B cell (primary cell): Measurements from ENCODE around the gene CD81. TPM values are rescaled to one million over a fixed set of nuclear protein-coding genes. Genes with fewer than 3 reads are reported as not detected.

ENCODE experiments used
- ATAC-seq: fragments of 200-7000 bp; cut with Tn5 transposase; one replicate; pipeline ENCODE4 v1.10.0; 2021; ENCODE audit warnings: low read depth, mild to moderate bottlenecking, moderate number of reproducible peaks, moderate library complexity
- CTCF ChIA-PET: fragments of 350-600 bp; sonication (Branson Sonifier 250); formaldehyde crosslinking; loops from one replicate; lab custom pipeline; 2021; ENCODE audit warnings: antibody characterized with exemption, inconsistent platforms; lab: Charles Lee
- POLR2A ChIA-PET: fragments of 350-600 bp; sonication (Branson Sonifier 250); formaldehyde crosslinking; loops from one replicate; lab custom pipeline; 2021; ENCODE audit warnings: antibody characterized with exemption; lab: Charles Lee
- DNase-seq: peaks from one replicate; pipeline ENCODE4 v3.0.0; 2013
- H2AFZ ChIP-seq: 2 replicates; pipeline ENCODE4 v1.6.1; 2012; ENCODE audit warnings: mild to moderate bottlenecking, low read depth, low read length; ENCODE audit not compliant: insufficient read depth, poor library complexity, severe bottlenecking
- H3K27ac ChIP-seq, 2 donors: 1 replicate in 1 of 2; 2 replicates in 1 of 2; pipeline ENCODE4 v1.5.1; 2012 to 2013; ENCODE audit warnings: low read length in 2 of 2, mild to moderate bottlenecking in 2 of 2, moderate library complexity in 1 of 2
- H3K27me3 ChIP-seq, 4 experiments: fragments of 200-600 bp in 1 of 4; sonication (generic) in 1 of 4; replicated peaks in 1 of 4; 1 replicate in 2 of 4; 2 replicates in 2 of 4; pipeline versions ENCODE4 v1.6.1 to v1.7.0; 2013 to 2016; ENCODE audit warnings: low read length in 3 of 4, mild to moderate bottlenecking in 2 of 4, mixed read lengths in 1 of 4, moderate library complexity in 1 of 4; ENCODE audit not compliant: insufficient read depth in 4 of 4, control insufficient read depth in 3 of 4; ENCODE audit errors: control extremely low read depth in 1 of 4
- H3K36me3 ChIP-seq, 2 experiments: replicated peaks in 1 of 2; 1 replicate in 1 of 2; 2 replicates in 1 of 2; pipeline versions ENCODE4 v1.6.1 to v1.7.1; 2013; ENCODE audit warnings: low read length in 1 of 2; ENCODE audit not compliant: insufficient read depth in 2 of 2, control insufficient read depth in 1 of 2; ENCODE audit errors: control extremely low read depth in 1 of 2, extremely low read depth in 1 of 2
- H3K4me1 ChIP-seq, 2 donors: fragments of 200-600 bp in 1 of 2; sonication (generic) in 1 of 2; 1 replicate in 1 of 2; 2 replicates in 1 of 2; pipeline versions ENCODE4 v1.5.1 to v1.6.1; 2013 to 2017; ENCODE audit warnings: low read length in 2 of 2; ENCODE audit not compliant: control insufficient read depth in 2 of 2, insufficient read depth in 2 of 2
- H3K4me2 ChIP-seq: replicated peaks from 2 replicates; pipeline ENCODE3; 2012; ENCODE audit warnings: mild to moderate bottlenecking, low read depth, low read length; ENCODE audit not compliant: poor library complexity, severe bottlenecking
- H3K4me3 ChIP-seq, 5 experiments: fragments of 200-600 bp in 1 of 5; sonication (generic) in 1 of 5; 1 replicate in 3 of 5; 2 replicates in 2 of 5; pipeline versions ENCODE4 v1.5.1 to v1.7.0; 2011 to 2016; ENCODE audit warnings: low read length in 4 of 5, mild to moderate bottlenecking in 4 of 5, low read depth in 2 of 5, control low read depth in 1 of 5, moderate library complexity in 1 of 5; ENCODE audit not compliant: insufficient read depth in 1 of 5; ENCODE audit errors: control extremely low read depth in 1 of 5, extremely low read depth in 1 of 5
- H3K79me2 ChIP-seq: fragments of 200-600 bp; sonication (generic); one replicate; pipeline ENCODE4 v1.6.0; 2016; ENCODE audit warnings: low read length; ENCODE audit not compliant: control insufficient read depth, insufficient read depth
- H3K9ac ChIP-seq: fragments of 200-600 bp; sonication (generic); 2 replicates; pipeline ENCODE4 v1.6.1; 2017; ENCODE audit warnings: mild to moderate bottlenecking, low read length, moderate library complexity
- H3K9me3 ChIP-seq, 3 donors: one replicate each; pipeline versions ENCODE4 v1.6.1 to v1.7.1; 2013; ENCODE audit warnings: low read length in 2 of 3; ENCODE audit not compliant: control insufficient read depth in 2 of 3, insufficient read depth in 1 of 3; ENCODE audit errors: control extremely low read depth in 1 of 3
- H4K20me1 ChIP-seq: 2 replicates; pipeline ENCODE4 v1.6.0; 2012; ENCODE audit warnings: mild to moderate bottlenecking, low read length; ENCODE audit not compliant: insufficient read depth, control insufficient read depth, poor library complexity, severe bottlenecking
- H3K27ac Mint-ChIP-seq: one replicate; pipeline ENCODE4 v1.8.0; 2021; ENCODE audit warnings: mixed read lengths
- H3K27me3 Mint-ChIP-seq: one replicate; pipeline ENCODE4 v1.8.0; 2021; ENCODE audit warnings: mixed read lengths
- H3K4me1 Mint-ChIP-seq: one replicate; pipeline ENCODE4 v1.8.0; 2021; ENCODE audit warnings: mixed read lengths
- H3K4me3 Mint-ChIP-seq: one replicate; pipeline ENCODE4 v1.8.0; 2021; ENCODE audit warnings: mixed read lengths
- H3K9me3 Mint-ChIP-seq: one replicate; pipeline ENCODE4 v1.8.0; 2022; ENCODE audit warnings: mixed read lengths; ENCODE audit not compliant: insufficient read depth
- CTCF ChIP-seq: fragments of 200-600 bp; IDR thresholded peaks from one replicate; pipeline ENCODE4 v1.8.0; 2022; ENCODE audit warnings: antibody characterized with exemption, mild to moderate bottlenecking
- EZH2 ChIP-seq: IDR thresholded peaks from 2 replicates; pipeline ENCODE4 v1.6.1; 2012; ENCODE audit warnings: borderline replicate concordance, low read depth, mild to moderate bottlenecking, moderate library complexity, low read length; ENCODE audit not compliant: insufficient read depth, poor library complexity, severe bottlenecking
- WGBS: methylation state at CpG from one replicate; pipeline ENCODE4 v1.1.5; 2013; ENCODE audit warnings: missing lambda C conversion rate; ENCODE audit not compliant: insufficient coverage; 5-methylcytosine and 5-hydroxymethylcytosine counted together
- intact Hi-C: fragments of 100-400 bp; cut with micrococcal nuclease; formaldehyde crosslinking; loops from one replicate; pipeline ENCODE4 v1.10.0; 2022
- polyA plus RNA-seq: library from polyadenylated mRNA; depleted of rRNA; stranded (reverse); fragments of >200 nt; gene quantifications from 2 replicates; pipeline ENCODE4 v1.2.3, GENCODE V29; 2012
- total RNA-seq, 2 donors: library from RNA; stranded (reverse); fragments of 120-200 nt in 1 of 2; gene quantifications; 1 replicate in 1 of 2; 2 replicates in 1 of 2; pipeline versions ENCODE4 v1.2.3 to v1.2.4, GENCODE V29; 2013 to 2022

CD81 gene
- total and polyA plus RNA-seq, 2 donors (not counting 1 experiment from before 2014, with no cell fraction given), result 253 to 361 TPM

DNA sequence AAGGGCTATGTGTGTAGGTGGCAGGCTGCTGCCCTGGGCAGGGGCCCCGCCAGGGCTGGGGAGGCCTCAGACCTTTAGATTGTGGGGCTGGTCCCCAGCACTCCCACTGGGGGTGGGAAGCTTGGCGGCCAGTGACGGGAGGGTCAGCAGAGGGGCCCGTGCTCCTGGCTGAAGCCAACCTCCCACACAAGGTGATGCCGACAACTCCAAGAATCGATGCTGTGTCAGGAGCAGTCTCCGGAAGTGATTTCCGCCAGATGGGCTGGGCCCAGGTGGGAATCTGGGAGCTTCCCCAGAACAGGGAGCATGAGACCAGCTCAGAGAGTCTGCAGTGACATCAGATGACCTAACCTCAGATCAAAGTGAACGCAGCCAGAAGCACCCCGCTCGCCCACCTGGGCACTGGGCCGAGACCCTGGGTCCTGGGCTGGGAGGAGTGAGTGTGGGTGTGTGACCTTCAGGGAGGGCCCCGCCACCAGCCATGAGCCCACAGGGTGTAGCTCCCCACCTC is 59.5 kb downstream of the CD81 start:
- DNase-seq (no peak), ATAC-seq (no peak)
- peaks cover 0 to 18% (median 0%) of the 10 kb centered on the region in 3 donors for H3K9me3 ChIP-seq
- H3K79me2 ChIP-seq, result no peaks in the 10 kb centered on the region
- H3K27me3 ChIP-seq, result peaks cover 0 to 10% (median 1%) of the 10 kb centered on the region in 4 experiments
- Mint-ChIP-seq H3K27ac (no peak overlapping the region), H3K9me3 (peaks cover 4% of the 10 kb centered on the region), H3K4me1 (no peaks in the 10 kb centered on the region), H3K4me3 (no peak overlapping the region), H3K27me3 (peaks cover 3% of the 10 kb centered on the region)
- H3K4me1 ChIP-seq, result no peaks in the 10 kb centered on the region
- no peak for TF ChIP-seq EZH2
- 94% methylated on average over 8 of the region's 13 CpGs for WGBS
- H3K4me3 ChIP-seq, result no peak overlapping the region
- no peak overlapping the region for H2AFZ ChIP-seq
- H3K9ac ChIP-seq, result no peak overlapping the region
- H4K20me1 ChIP-seq, result no peaks in the 10 kb centered on the region
- no peaks in the 10 kb centered on the region for H3K36me3 ChIP-seq
- H3K4me2 ChIP-seq, result no peak overlapping the region
- intact Hi-C loops, result no loop called here
- ChIA-PET CTCF (interaction anchor here (0.8 to 1.9 kb wide), 3 partner anchors 15 to 97 kb away, joined by 3 to 6 read pairs (median 3); no protein-coding TSS in a partner anchor), POLR2A (no interaction called here)
- no peak overlapping the region for H3K27ac ChIP-seq

- Mint-ChIP-seq H3K27me3 (peaks cover 3% of the 10 kb centered on the region), H3K4me1 (no peaks in the 10 kb centered on the region), H3K27ac (no peak overlapping the region), H3K4me3 (no peak overlapping the region), H3K9me3 (peaks cover 4% of the 10 kb centered on the region)
- Histone ChIP-seq H3K27me3 (peaks cover 0 to 10% (median 1%) of the 10 kb centered on the region in 4 experiments), H3K9ac (no peak overlapping the region), H3K4me3 (no peak overlapping the region), H3K9me3 (peaks cover 0 to 18% (median 0%) of the 10 kb centered on the region in 3 donors), H4K20me1 (no peaks in the 10 kb centered on the region), H3K79me2 (no peaks in the 10 kb centered on the region), H3K27ac (no peak overlapping the region), H2AFZ (no peak overlapping the region), H3K4me2 (no peak overlapping the region), H3K4me1 (no peaks in the 10 kb centered on the region), H3K36me3 (no peaks in the 10 kb centered on the region)
- CTCF ChIA-PET, result interaction anchor here (0.9 to 1.9 kb wide), 3 partner anchors 16 to 96 kb away, joined by 3 to 6 read pairs (median 3); no protein-coding TSS in a partner anchor
- DNase-seq (no peak), ATAC-seq (no peak)
- TF ChIP-seq CTCF, result no peak
- TF ChIP-seq EZH2, result no peak
- POLR2A ChIA-PET, result no interaction called here
- 100% methylated on average over 1 of the region's 4 CpGs for WGBS
- intact Hi-C loops, result no loop called here
Observed at GRCh38 chr11:2437516-2437915, 60.4 kb downstream of the CD81 start.
